Frontal cortex (tissue), 4 donors: Measurements from ENCODE around the gene C9orf40. TPM values are rescaled to one million over a fixed set of nuclear protein-coding genes. Genes with fewer than 3 reads are reported as not detected.
A peak's percentile ranks its signal among the peaks of the same experiment; 100 is the strongest.

Experiments used
- DNase-seq, 2 donors: peaks; one replicate each; pipeline ENCODE4 v3.0.0; 2012; ENCODE audit warnings: low spot score in 2 of 2
- FAIRE-seq: peaks from 2 replicates; lab custom pipeline; 2012; peaks lifted over from hg19 to GRCh38; lab: Jason Lieb, UNC
- total RNA-seq: library from RNA; depleted of rRNA; stranded (reverse); fragments of >200 nt; gene quantifications from one replicate; pipeline ENCODE4 v1.2.3, GENCODE V29; 2014
- donor health status: control.
- donor health status: control.
- donor health status: control.

Gene C9orf40, protein sequence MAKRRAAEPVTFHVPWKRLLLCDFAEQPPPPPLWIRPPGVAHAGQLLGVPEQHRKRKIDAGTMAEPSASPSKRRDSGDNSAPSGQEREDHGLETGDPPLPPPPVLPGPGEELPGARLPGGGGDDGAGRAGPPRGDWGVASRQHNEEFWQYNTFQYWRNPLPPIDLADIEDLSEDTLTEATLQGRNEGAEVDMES
- total RNA-seq = 9.4 TPM

DNA sequence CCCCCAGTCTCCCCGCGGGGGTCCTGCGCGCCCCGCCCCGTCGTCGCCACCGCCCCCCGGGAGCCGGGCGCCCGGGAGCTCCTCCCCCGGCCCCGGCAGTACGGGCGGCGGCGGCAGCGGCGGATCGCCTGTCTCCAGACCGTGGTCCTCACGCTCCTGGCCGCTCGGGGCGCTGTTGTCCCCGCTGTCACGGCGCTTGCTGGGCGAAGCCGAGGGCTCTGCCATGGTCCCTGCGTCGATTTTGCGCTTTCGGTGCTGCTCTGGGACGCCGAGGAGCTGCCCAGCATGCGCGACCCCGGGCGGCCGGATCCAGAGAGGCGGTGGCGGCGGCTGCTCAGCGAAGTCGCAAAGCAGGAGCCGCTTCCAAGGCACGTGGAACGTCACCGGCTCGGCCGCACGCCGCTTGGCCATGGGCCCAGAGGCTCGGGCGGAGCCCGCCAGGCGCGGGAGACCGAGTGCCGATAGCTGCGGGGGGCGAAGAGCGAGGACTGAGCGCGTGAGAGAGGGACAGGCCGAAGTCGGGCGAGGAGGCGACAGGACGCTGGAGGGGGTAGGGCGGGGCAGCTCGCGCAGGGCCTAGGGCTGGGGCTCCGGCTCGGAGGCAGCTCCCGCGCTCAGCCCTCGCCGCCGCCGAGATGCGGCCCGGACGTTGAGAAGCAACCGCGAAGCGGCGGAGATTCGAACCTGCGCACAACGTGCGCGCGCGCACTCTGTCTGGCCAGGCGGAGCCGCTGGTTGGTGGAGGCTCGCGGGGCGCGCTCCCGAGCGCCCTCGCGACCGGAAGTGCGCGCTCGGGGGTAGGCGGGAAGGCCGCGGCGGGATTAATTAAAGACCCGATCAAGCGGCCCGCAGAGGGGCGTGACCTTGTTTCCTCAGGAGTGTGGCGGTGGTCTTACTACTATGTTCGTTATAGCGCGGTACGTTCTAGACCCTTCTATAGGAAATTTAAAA, at the start of gene C9orf40:
Gene C9orf40, minus strand, starts transcription at position 712 of the 951 bp plus-strand sequence. Its CDS starts 301 bp downstream, at position 411.
- FAIRE-seq (no peak), DNase-seq (peak; percentile 76 to 80)

DNA sequence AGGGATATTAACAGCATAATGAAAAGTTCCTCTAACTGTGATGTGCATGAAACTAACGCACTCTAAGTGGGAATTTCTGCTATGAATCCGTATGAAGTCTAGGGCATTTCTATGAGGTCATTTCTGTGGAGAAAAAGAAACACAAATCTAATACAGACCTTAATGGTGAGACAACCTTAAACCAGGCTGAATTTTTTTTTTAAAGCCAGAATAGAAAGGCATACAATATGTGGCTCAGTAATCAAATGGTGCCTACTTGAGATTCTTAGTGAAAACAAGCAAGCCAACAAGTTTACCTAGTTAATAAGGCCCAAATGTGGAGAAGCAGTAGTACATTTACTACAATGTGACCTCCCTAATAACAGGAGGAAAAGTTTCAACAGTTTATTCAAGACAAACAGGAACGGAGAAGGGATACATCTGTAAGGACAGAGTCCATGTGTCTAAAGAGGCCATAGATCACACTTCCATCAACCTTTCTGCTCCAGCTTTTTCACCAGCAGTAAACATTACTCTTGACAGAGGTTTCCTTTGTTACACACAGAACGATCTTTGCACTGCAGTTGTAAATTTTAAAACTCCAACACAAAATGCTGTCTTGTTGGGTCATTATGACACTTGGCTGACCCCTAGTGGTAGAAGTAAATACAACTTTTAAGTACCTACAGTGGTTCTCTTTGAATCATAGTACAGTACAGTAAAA, 49.2 kb upstream of the C9orf40 start:
- FAIRE-seq (peak; percentile 83), DNase-seq (peak; percentile 21 to 26)

DNA sequence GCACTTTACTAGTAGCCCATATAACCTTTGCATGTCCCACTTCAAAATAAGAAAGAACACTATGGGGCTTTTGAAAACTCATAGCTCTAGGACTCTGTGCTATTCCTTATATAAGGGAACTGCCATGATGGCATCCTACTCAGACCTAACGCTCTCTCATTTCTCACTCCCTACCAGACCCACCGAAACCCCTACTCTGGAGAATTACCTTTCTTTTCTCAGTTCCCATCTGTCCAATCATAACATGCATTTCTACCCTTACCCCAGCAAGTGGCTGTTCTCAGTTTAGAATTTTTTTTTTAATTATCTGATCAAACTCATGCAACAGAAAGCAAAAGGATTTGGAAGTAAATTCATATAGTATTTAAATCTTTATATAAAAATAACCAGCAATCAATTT, 48.1 kb upstream of the C9orf40 start:
- no peak for FAIRE-seq
- no peak for DNase-seq

DNA sequence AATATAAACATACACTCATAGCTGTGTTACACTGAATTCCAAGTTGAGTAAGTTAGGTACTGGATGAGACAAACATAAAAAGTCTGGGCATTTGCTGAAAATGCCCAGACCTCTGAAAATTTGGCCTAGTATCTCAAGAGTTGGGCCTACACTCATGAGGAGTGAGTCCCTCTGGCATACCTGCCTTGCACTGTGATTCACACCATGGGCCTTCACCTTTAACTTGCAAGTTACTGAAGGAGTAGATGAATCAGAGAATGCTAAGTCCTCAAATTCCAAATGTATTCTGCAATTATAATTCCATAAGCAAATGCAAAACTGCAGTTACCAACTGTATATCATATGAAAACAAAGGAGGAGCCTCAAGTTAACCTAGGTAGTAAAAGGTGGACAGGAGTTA, 32.3 kb upstream of the C9orf40 start:
- FAIRE-seq (no peak), DNase-seq (no peak)

DNA sequence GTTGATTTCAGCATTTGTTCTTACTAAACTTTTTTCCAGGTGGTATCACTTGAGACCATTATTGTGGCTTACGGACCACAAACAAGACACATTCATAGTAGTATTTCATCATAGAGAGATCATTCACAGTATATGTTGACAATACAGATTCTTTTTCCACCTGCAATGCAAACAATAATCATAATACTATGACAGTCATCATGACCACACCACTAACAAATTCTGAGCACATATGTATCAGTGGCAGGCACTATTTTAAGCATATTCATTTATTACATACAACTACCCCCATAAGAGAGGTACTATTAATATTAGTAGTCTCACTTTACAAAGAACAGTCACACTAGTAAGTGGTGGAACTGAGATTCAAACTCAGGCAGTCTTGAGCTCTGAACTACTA, 31.0 kb upstream of the C9orf40 start:
- DNase-seq (no peak), FAIRE-seq (no peak)

DNA sequence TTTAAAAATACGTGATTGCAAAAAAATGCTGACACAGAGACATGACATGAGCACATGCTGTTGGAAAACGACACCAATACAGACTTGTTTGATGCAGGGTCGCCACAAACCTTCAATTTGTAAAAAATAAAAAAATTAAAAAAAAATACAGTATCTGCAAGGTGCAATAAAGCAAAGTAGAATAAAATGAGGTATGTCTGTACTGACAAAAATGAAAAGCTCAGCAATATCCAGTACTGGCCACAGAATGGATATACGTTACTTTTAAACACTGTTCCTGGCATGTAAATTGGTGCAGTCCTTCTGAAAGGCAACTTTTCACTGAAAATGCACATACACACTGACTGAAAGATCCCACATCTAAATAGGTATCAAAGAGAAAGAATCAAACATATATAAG, 27.1 kb upstream of the C9orf40 start:
- FAIRE-seq = no peak
- DNase-seq = no peak

DNA sequence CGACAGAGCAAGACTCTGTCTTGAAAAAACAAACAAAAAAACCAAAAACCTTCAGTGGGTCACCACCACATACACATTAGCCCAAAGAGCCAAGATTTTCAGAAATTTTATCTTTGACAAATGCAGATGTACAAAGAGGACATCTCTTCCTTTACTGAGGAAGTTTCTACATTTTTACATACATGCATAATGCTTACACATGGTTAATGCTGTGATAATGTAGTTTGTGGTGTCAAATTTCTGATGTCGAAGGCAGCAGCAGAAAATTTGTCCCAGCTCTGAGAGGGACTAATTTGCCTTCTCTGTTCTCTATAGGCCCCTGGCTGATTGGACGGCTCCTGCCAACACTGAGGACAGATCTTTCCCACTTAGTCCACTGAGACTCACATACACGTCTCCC, 24.6 kb upstream of the C9orf40 start:
- no peak for DNase-seq
- no peak for FAIRE-seq

DNA sequence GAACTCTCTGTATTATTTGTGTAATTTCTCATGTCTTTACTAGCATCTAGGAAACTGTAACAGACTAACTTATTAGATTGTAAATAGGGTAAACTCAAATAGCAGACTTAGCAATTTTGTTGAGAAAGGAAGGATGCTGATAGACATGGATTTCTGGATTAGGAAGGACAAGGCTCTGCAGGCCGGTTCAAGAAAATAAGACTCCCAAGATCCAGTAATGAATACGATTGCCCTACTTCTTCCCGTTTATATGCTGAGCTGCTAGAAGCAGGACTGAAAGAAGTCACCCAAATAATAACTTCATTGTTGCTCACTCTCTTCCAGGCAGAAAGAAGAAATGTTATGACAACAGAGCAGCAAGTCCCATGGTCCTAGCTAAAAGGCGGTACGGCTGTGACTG, 22.8 kb upstream of the C9orf40 start:
- no peak for FAIRE-seq

DNA sequence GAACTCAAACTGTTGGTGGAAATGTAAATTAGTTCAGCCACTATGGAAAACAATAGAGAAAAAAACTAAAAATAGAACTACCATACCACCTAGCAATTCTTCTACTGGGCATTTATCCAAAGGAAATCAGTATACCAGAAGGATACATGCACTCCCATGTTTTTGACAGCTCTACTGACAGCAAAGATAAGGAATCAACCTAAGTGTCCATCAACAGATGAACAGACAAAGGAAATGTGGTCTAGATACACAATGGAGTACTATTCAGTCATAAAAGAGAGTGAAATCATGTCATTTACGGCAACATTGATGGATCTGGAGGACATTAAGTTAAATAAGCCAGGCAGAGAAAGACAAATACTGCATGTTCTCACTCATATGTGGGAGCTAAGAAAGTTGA, 21.8 kb upstream of the C9orf40 start:
- FAIRE-seq (no peak), DNase-seq (no peak)

More for the DNA sequence above, 22.8 kb upstream of the C9orf40 start:
- DNase-seq = no peak

DNA sequence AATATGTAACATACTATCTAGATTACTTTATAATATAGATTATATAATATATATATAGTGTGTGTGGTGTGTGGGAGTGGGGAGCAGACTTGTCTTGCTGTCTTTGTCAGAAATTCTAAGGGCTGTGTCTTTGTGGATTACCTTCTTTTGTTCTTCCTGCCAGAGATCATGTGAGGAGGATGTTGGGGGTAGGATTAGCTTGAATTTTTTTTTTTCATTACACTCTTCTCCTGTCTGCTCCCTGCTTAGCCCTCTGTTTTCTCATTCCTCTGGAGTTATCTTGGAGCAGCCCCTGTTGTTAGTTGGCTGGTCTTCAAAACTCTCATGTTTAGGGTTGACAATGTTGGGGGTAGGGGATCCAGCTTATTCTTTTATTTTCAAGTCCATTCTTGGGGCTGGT, 21.0 kb upstream of the C9orf40 start:
- DNase-seq = no peak

DNA sequence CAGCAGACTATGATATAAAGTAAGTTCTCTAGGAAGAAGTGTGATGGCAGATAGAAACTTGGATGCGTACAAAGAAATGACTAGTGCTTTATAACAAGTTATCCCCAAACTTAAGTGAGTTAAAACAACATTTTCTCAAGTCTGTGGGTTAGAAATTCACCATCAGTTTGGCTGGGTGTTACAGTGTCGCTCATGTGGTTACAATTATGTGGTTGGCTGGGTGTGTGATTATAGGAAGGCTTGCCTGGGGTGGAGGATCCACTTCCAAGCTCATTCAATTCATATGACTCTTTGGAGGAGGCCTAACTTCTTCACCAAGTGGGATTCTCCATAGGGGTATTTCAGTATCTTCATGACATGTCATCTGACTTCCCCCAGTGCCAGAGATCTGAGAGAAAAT, 10.3 kb upstream of the C9orf40 start:
- no peak for FAIRE-seq
- no peak for DNase-seq

More for the DNA sequence above, 21.0 kb upstream of the C9orf40 start:
- FAIRE-seq = no peak

DNA sequence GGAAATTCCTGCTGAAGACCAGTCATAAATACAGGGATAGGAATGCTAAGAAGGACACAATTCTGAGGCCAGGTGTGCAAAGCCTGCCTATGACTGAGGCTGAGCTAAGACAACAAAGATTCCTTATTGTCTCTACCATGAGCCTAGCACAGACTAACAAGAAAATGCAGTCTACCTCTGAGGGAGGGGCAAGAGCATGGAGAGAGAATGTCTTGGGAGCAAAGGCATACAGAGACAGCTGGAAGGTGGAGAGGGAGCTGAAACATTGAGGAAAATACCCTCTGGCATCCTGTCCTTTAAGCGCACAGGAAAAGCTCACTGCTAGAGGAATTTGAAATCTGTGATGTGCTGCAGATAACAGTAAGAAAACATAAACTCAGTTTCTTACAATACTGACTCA, 8.8 kb upstream of the C9orf40 start:
- no peak for FAIRE-seq

DNA sequence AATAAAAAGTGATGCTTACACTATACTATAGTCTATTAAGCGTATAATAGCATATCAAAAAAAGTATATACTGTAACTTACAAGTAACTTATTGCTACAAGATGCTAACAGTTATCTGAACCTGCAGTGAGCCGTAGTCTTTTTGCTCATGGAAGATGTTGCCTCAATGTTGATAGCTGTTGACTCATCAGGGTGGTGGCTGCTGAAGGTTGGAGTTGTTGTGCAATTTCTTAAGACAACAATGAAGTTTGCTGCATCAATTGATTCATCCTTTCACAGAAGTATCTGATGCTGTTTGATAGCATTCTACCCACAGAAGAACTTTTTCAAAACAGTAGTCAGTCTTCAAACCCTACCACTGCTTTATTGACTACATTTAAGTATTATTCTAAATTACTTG, 7.8 kb upstream of the C9orf40 start:
- no peak for DNase-seq
- no peak for FAIRE-seq

More for the DNA sequence above, 8.8 kb upstream of the C9orf40 start:
- no peak for DNase-seq

DNA sequence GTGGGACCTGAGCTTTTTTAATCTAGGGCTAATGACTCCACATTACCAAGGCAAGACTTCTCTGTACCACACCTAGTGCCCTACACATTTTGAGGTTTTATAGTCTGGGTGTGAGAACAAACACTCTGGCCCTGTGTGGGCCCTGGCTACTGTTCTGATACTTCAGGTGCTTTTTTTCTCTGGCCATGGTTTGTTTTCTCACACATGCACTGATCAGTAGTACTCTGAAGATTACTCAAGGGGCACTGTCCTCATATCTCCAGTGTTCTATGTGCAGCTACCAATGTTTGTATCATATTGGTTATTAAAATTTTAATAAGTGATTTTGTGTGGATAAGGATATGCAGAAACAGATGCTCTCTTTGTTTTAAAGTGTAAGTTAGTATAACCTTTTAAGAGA, 5.9 kb upstream of the C9orf40 start:
- FAIRE-seq (no peak), DNase-seq (no peak)

DNA sequence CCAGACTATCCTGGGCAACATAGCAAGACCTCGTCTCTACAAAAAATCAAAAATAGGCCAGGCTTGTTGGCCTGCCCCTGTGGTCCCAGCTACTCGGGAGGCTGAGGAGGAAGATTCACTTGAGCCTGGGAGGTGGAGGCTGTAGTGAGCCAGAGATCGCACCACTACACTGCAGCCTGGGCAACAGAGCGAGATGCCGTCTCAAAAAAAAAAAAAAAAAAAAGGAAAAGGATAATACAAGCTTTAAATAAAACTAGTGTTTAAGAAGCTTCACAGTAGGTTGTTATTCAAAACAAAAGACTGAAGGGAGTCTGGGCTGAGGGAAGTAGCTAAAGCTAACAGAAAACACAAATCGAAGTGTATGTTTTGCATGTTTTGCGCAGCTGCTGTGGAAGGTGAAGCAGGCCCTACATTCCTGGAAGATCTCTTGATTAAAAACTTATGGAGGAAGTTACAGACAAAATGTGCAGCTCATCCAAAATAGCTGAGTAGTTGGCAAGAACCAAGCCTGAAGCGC, 581 bp upstream of the C9orf40 start:
- no peak for DNase-seq
- FAIRE-seq = no peak

DNA sequence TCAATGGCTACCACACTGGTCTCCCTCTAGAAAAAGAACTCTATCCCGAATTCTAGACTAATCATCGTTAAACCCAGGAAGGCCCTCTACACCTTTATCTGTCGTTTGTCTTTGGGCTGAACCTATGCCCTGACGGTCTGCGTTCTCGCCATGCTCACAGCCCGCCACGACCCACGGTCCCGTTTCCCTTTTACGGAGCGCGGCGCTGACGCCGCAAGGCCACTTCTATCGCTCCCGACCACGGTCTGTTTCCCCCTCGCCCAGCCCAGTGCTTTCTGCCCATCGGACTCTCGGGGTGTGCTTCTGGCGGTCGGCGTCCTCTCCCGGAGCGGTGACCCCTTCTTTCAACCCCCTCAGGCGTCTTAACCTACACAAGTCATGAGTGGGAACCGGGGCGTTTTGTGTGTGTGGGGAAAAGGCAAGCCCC, 974 bp downstream of the C9orf40 start:
- no peak for FAIRE-seq

DNA sequence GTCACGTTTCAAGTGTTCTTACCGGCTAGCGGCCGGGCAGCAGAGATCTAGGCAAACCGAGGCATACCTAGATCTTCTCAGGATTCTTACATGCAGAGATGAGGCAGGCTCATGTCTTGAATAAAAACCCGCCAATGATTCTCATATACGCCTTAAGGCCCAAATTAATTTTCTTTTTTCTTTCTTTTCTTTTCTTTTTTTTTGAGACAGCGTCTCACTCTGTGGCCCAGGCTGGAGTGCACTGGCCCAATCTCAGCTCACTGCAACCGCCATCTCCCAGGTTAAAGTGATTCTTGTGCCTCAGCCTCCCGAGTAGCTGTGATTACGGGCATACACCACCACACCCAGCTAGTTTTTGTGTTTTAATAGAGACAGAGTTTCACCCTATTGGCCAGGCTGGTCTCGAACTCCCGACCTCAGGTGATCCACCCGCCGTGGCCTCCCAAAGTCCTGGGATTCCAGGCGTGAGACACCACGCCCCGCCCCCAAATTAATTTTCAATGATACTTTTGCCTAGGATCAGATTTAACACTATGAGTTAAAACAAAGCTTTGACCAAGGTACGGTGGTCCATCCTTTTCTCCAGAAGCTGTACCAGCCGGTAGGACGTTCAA, 1.5 kb downstream of the C9orf40 start:
- FAIRE-seq = no peak
- DNase-seq = no peak

More for the DNA sequence above, 974 bp downstream of the C9orf40 start:
- DNase-seq = peak; percentile 22 to 30

DNA sequence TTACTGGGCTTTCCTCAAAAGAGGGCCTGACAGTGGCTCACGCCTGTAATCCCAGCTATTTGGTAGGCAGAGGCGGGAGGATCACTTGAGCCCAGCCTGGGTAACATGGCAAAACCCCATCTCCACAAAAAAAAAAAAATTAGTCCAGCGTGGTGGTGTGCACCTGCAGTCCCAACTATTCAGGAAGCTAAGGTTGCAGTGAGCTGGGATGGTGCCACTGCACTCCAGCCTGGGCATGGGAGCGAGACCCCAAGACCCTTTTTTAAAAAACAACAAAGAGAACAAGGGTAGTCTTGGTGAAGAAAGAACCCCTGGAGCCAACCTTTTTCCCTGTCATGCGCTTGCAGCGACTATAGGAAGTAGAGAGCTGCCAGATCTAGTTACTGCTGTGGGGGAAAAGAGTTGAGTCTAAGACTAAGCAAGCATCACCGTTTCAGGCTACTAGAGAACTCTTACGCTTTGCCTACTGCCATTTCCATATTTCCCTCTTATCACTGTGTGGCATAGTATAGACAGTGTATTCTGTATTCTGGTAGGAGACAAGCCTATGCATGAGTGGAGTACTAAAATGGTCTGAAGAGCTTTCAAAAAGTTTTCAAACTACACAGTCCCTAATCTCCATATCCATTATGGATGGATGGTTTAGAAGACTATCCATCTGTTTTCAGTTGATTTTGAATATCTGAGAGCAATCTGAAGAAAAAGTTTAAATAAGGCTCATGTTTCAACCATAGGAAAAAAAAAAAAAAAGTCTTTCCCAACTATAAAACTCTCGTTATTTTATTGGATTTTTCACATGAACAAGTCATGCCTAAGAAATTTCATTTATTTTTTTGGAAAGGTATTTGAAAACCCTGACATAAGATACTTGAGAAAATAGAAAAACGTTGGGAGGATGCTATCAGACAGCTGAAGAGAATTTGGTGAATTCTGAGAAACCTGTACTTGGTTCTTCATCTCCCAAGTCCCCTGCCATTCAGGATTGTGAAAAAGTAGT, 2.6 kb downstream of the C9orf40 start:
- FAIRE-seq (no peak), DNase-seq (no peak)

DNA sequence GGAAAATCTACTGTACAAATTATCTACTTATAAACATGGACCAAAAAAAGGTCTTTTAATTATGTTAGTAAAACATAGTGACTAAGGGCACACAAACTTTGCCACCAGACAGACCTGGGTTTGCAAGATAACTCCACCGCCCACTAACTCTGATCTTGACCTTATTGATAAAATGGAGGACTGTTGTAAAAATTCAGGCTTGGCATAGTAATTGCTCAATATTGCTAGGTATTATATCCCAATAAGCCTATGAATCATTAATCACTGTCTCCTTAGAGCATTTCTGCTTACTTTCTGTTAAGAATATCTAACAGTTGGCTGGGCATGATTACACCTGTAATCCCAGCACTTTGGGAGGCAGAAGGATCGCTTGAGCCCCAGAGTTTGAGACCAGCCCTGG, 3.8 kb downstream of the C9orf40 start:
- no peak for DNase-seq
- FAIRE-seq = no peak
